Heart left ventricle (tissue), 13 donors: ENCODE measurements around the gene FNDC10.

Source experiments
- CTCF ChIP-seq, 12 donors: fragments of 200-600 bp; sonication (generic) in 4 of 12; IDR thresholded peaks; one replicate each; pipeline versions ENCODE4 v1.5.0 to v1.8.0; 2018 to 2022; ENCODE audit warnings: antibody characterized with exemption in 12 of 12, mild to moderate bottlenecking in 5 of 12
- POLR2A ChIP-seq, 2 donors: fragments of 450-650 bp; IDR thresholded peaks; one replicate each; pipeline ENCODE4 v1.6.1; 2017; ENCODE audit warnings: antibody characterized with exemption in 2 of 2, mild to moderate bottlenecking in 2 of 2, moderate library complexity in 2 of 2
- donor health status: ischemic (EF 13 %, LVEDD 7.1; RV severe dilation, severe dysfunction).
- donor health status: DM: no; HTN: yes; CAD: no.
- donor health status: DM: no; HTN: no; CAD: no.
- donor health status: ischemic (EF 25% LVEDD 6.9; RV normal size, moderate dysfunction).
- donor health status: ischemic (EF 25% LVEDD 5.7; RV mildly dilated, moderate dysfunction).
- donor health status: ischemic (EF 35%, LVEDD 5.7; RV mildly dilated, moderate dysfunction).
- donor health status: nonischemic (EF 11% LVEDD 7.7; RV severe dilation, severe dysfunction).
- donor health status: DM: yes; HTN: yes; CAD: no.
- donor health status: PGD.
- donor health status: ischemic (EF 29% LVEDD 5.4; RV normal size, mild dysfunction).
- donor health status: nonischemic (EF 23%, LVEDD 6.1; RV moderate dilation, normal function).

- no peak for TF ChIP-seq POLR2A (IDR thresholded peaks at IDR 0.05)
- TF ChIP-seq CTCF (IDR thresholded peaks at IDR 0.05), result no peak
Measured at GRCh38 chr1:1630191-1630964, 30.4 kb upstream of the FNDC10 start.
